Testis (tissue), 3 donors: Measurements from ENCODE around the gene LST1. TPM values are rescaled to one million over a fixed set of nuclear protein-coding genes. Genes with fewer than 3 reads are reported as not detected.

Experiments
- DNase-seq: peaks from one replicate; pipeline ENCODE4 v3.0.0-alpha.2; 2019
- H3K27ac ChIP-seq, 2 donors: fragments of 200-600 bp; sonication (generic); one replicate each; pipeline ENCODE4 v1.5.1; 2019
- H3K27me3 ChIP-seq: fragments of 200-600 bp; sonication (generic); one replicate; pipeline ENCODE4 v1.5.1; 2019
- H3K36me3 ChIP-seq: fragments of 200-600 bp; sonication (generic); one replicate; pipeline ENCODE4 v1.5.1; 2017; ENCODE audit warnings: low read depth; ENCODE audit errors: missing control alignments
- H3K4me1 ChIP-seq: fragments of 200-600 bp; sonication (generic); one replicate; pipeline ENCODE4 v1.5.1; 2019
- H3K4me3 ChIP-seq, 2 donors: fragments of 200-600 bp; sonication (generic); one replicate each; pipeline ENCODE4 v1.5.1; 2017 to 2019
- H3K9me3 ChIP-seq: fragments of 200-600 bp; sonication (generic); one replicate; pipeline ENCODE4 v1.5.1; 2017
- CTCF ChIP-seq, 3 experiments: fragments of 450-650 bp in 2 of 3; fragments of 200-600 bp in 1 of 3; sonication (generic) in 1 of 3; IDR thresholded peaks; one replicate each; pipeline ENCODE4 v1.5.1; 2016 to 2019; ENCODE audit warnings: antibody characterized with exemption in 3 of 3, mild to moderate bottlenecking in 2 of 3, moderate library complexity in 1 of 3
- POLR2A ChIP-seq: fragments of 450-650 bp; IDR thresholded peaks from one replicate; pipeline ENCODE4 v1.6.1; 2017; ENCODE audit warnings: antibody characterized with exemption, mild to moderate bottlenecking, moderate library complexity
- WGBS, 2 donors: methylation state at CpG; one replicate each; pipeline ENCODE4 v1.1.5; 2018; 5-methylcytosine and 5-hydroxymethylcytosine counted together
- intact Hi-C: fragments of 100-400 bp; cut with DNase I; formaldehyde crosslinking; loops from one replicate; pipeline ENCODE4 v1.15.1; 2023; ENCODE audit warnings: low total_unique reads
- polyA plus RNA-seq: library from polyadenylated mRNA; stranded (reverse); fragments of 350-450 nt; fragmentation: Illumina TruSeq; extraction: RNeasy Lipid Tissue Mini Kit (QIAGEN cat#74804); gene quantifications from one replicate; pipeline ENCODE4 v1.2.3, GENCODE V29; 2014; ENCODE audit warnings: low read depth, low replicate concordance; ENCODE audit not compliant: insufficient read depth
- total RNA-seq, 2 donors: library from RNA; depleted of rRNA; stranded (reverse); fragments of >200 nt; gene quantifications; one replicate each; pipeline ENCODE4 v1.2.3, GENCODE V29; 2016

LST1 gene
- total and polyA plus RNA-seq, 3 donors from 2014 or later, result 0.71 to 13.0 (median 1.2) TPM

GRCh38 chr6:31614075-31614619 lies 28.1 kb downstream of the LST1 start:
- WGBS, 2 donors, result 75 to 89% methylated on average over 8 of the region's 8 CpGs
- intact Hi-C loops, result no loop called here
- DNase-seq, result no peak

GRCh38 chr6:31614684-31615578 lies 28.9 kb downstream of the LST1 start, which contains the start of gene AIF1:
AIF1 (plus strand) TSS chr6:31615234; CDS start chr6:31615330, 96 bp downstream.
- no peaks in the 10 kb centered on the region for H3K4me1 ChIP-seq
- TF ChIP-seq POLR2A (no peak), CTCF (IDR thresholded peaks at IDR 0.05) (no peak)
- no peaks in the 10 kb centered on the region for H3K36me3 ChIP-seq
- DNase-seq, result no peak
- H3K27ac ChIP-seq, result no peak within 1 kb of the TSS
- no peaks in the 10 kb centered on the region for H3K27me3 ChIP-seq
- no peak within 1 kb of the TSS for H3K4me3 ChIP-seq
- intact Hi-C loops, result no loop called here
- H3K9me3 ChIP-seq, result no peaks in the 10 kb centered on the region
- WGBS, 2 donors, result 66 to 71% methylated on average over 6 of the region's 6 CpGs

More at GRCh38 chr6:31614075-31614619, 28.1 kb downstream of the LST1 start:
- Histone ChIP-seq H3K4me1 (no peaks in the 10 kb centered on the region), H3K36me3 (no peaks in the 10 kb centered on the region), H3K4me3 (no peak overlapping the region), H3K27me3 (no peaks in the 10 kb centered on the region), H3K9me3 (no peaks in the 10 kb centered on the region), H3K27ac (no peak overlapping the region)
- TF ChIP-seq CTCF (IDR thresholded peaks at IDR 0.05) (no peak), POLR2A (no peak)

GRCh38 chr6:31615748-31616147 lies 29.7 kb downstream of the LST1 start:
- H3K4me3 ChIP-seq, result no peak overlapping the region
- WGBS, 2 donors, result 67 to 68% methylated on average over 7 of the region's 7 CpGs
- intact Hi-C loops, result no loop called here

GRCh38 chr6:31617010-31617409 lies 30.9 kb downstream of the LST1 start:
- H3K36me3 ChIP-seq, result no peaks in the 10 kb centered on the region
- no peak overlapping the region for H3K4me3 ChIP-seq
- no peak overlapping the region for H3K27ac ChIP-seq
- H3K27me3 ChIP-seq, result no peaks in the 10 kb centered on the region
- WGBS, 2 donors, result 89 to 93% methylated on average over 2 of the region's 2 CpGs
- no peaks in the 10 kb centered on the region for H3K9me3 ChIP-seq
- TF ChIP-seq CTCF (IDR thresholded peaks at IDR 0.05) (no peak), POLR2A (no peak)
- no peak for DNase-seq
- intact Hi-C loops, result no loop called here
- H3K4me1 ChIP-seq, result peaks cover 6% of the 10 kb centered on the region

More at GRCh38 chr6:31615748-31616147, 29.7 kb downstream of the LST1 start:
- DNase-seq, result no peak
- H3K9me3 ChIP-seq, result no peaks in the 10 kb centered on the region
- no peaks in the 10 kb centered on the region for H3K27me3 ChIP-seq
- no peaks in the 10 kb centered on the region for H3K4me1 ChIP-seq
- no peaks in the 10 kb centered on the region for H3K36me3 ChIP-seq
- H3K27ac ChIP-seq, result no peak overlapping the region
- TF ChIP-seq CTCF (IDR thresholded peaks at IDR 0.05), result no peak
- no peak for TF ChIP-seq POLR2A
